ENCODE measurements around the gene CEP152. TPM values are rescaled to one million over a fixed set of nuclear protein-coding genes. Genes with fewer than 3 reads are reported as not detected.

Gene CEP152
- total and polyA plus RNA-seq, 10 of the 15 experiments (the other 5 are each of a cell fraction or from before 2014, with no cell fraction given): 5.3 to 22.6 (median 14.2) TPM

DNA sequence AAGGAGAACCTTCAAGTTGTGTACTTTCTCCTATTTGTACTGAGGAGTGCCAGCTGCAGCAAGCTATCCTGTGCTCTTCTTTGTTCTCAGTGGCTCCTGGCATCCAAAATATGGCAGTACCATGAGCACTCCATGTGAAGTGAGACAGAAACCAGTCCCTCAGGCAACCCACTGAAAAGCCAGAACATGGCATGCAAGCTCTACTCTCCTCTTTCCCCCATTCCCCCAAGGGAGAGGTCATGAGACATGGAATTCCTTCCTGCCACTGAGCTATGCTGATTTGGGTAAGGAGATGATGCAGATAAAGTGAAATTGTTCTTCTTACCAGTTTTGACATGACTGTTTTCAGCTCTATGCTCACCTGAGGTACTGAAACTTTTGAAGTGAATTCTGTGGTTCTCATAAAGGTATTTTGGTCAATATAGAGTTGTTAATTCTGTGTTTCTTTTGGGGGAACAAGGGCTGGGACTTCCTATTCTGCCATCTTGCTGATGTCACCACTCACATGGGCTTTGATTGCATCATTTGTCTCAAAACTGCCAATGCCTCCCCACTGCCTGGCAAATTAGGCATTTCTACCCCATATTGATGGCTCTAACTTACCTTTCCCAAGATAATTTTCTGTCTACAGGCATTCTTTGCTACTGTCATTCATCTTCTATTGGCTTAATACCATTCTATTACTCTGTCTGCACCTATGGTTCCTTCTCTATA, 22.8 kb upstream of the CEP152 start:
- H3K9me3 ChIP-seq (replicated peaks; ENCODE audit: control insufficient read depth, insufficient read depth, low read length): no peaks in the 10 kb centered on the region; the same call in 2 of the 3 replicates
- H3K4me1 ChIP-seq (ENCODE audit: control insufficient read depth, insufficient read depth, low read length): no peaks in the 10 kb centered on the region
- ChIA-PET POLR2A (no interaction called here), SMC1A (ENCODE audit: uncharacterized antibody, unreplicated experiment) (no interaction called here), CTCF (no interaction called here), RAD21 (ENCODE audit: unreplicated experiment) (no interaction called here)
- no peaks in the 10 kb centered on the region for H3K36me3 ChIP-seq (ENCODE audit: control insufficient read depth in 2 of 2, insufficient read depth in 2 of 2, low read length in 1 of 2)
- no peak overlapping the region for H2AFZ ChIP-seq (ENCODE audit: control insufficient read depth, low read depth, low read length)
- no peak overlapping the region for H3K4me3 ChIP-seq
- FAIRE-seq (no peak), ATAC-seq (no peak), DNase-seq (ENCODE audit: low read depth, low spot score) (no peak)
- H3K9ac ChIP-seq (ENCODE audit: control insufficient read depth, insufficient read depth, low read length): no peak overlapping the region
- H3K4me2 ChIP-seq (ENCODE audit: control insufficient read depth, insufficient read depth): no peak overlapping the region
- TF ChIP-seq KDM1A (IDR thresholded peaks at IDR 0.05; ENCODE audit: borderline replicate concordance) (no peak), IKZF1 (conservative IDR thresholded peaks at IDR 0.05) (no peak), CEBPB (IDR thresholded peaks at IDR 0.05; ENCODE audit: borderline replicate concordance in 1 of 2, low read depth in 2 of 2, low read length in 2 of 2) (no peak), ZSCAN29 (IDR thresholded peaks at IDR 0.05) (no peak), EGR1 (IDR thresholded peaks at IDR 0.05; ENCODE audit: borderline replicate concordance in 1 of 2, low read depth in 2 of 2, low read length in 2 of 2) (no peak), GABPA (IDR thresholded peaks at IDR 0.05; ENCODE audit: low read depth) (no peak), SREBF1 (IDR thresholded peaks at IDR 0.05; ENCODE audit: low read length) (no peak), SUPT20H (IDR thresholded peaks at IDR 0.05; ENCODE audit: borderline replicate concordance, control insufficient read depth, low read depth, low read length) (no peak), MEF2A (IDR thresholded peaks at IDR 0.05; ENCODE audit: insufficient read depth, low read depth, low read length) (no peak), TCF12 (IDR thresholded peaks at IDR 0.05; ENCODE audit: low read depth, low read length) (no peak), NBN (IDR thresholded peaks at IDR 0.05) (no peak), ESRRA (IDR thresholded peaks at IDR 0.05; ENCODE audit: low read length) (no peak), RAD21 (IDR thresholded peaks at IDR 0.05; ENCODE audit: insufficient read depth, low read depth, low read length) (no peak), POLR2AphosphoS2 (IDR thresholded peaks at IDR 0.05; ENCODE audit: low read depth, low read length) (no peak), YY1 (IDR thresholded peaks at IDR 0.05; ENCODE audit: low read depth, low read length) (no peak), ATF7 (IDR thresholded peaks at IDR 0.05; ENCODE audit: low read depth) (no peak), IKZF2 (IDR thresholded peaks at IDR 0.05) (no peak)
- TF ChIP-seq, protein P1, sequence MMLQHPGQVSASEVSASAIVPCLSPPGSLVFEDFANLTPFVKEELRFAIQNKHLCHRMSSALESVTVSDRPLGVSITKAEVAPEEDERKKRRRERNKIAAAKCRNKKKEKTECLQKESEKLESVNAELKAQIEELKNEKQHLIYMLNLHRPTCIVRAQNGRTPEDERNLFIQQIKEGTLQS (IDR thresholded peaks at IDR 0.05; ENCODE audit: borderline replicate concordance, extremely low read depth, low read depth, low read length): no peak
- TF ChIP-seq, protein P2, sequence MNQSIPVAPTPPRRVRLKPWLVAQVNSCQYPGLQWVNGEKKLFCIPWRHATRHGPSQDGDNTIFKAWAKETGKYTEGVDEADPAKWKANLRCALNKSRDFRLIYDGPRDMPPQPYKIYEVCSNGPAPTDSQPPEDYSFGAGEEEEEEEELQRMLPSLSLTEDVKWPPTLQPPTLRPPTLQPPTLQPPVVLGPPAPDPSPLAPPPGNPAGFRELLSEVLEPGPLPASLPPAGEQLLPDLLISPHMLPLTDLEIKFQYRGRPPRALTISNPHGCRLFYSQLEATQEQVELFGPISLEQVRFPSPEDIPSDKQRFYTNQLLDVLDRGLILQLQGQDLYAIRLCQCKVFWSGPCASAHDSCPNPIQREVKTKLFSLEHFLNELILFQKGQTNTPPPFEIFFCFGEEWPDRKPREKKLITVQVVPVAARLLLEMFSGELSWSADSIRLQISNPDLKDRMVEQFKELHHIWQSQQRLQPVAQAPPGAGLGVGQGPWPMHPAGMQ (IDR thresholded peaks at IDR 0.05; ENCODE audit: borderline replicate concordance): no peak
- no peaks in the 10 kb centered on the region for H3K79me2 ChIP-seq (ENCODE audit: control insufficient read depth, insufficient read depth, low read length)
- no peaks in the 10 kb centered on the region for H3K27me3 ChIP-seq (replicated peaks in 1 of 2; ENCODE audit: control insufficient read depth in 2 of 2, insufficient read depth in 2 of 2, low read length in 1 of 2)
- H3K27ac ChIP-seq (ENCODE audit: control insufficient read depth, insufficient read depth): no peak overlapping the region
- in situ Hi-C loops (cut with MboI): no loop called here
- no peaks in the 10 kb centered on the region for H4K20me1 ChIP-seq (ENCODE audit: control insufficient read depth, insufficient read depth)
- intact Hi-C loops (cut with micrococcal nuclease; ENCODE audit: unreplicated experiment): no loop called here
- no TSS peak for BruUV-seq (replicated peaks)
